ENCODE measurements around the gene HIC1.
"Not testable (repeated sequence)": the region's sequence is repeated elsewhere in the genome, so short reads cannot be mapped to it uniquely, and the experiment has no call there.

The HIC1 gene, protein sequence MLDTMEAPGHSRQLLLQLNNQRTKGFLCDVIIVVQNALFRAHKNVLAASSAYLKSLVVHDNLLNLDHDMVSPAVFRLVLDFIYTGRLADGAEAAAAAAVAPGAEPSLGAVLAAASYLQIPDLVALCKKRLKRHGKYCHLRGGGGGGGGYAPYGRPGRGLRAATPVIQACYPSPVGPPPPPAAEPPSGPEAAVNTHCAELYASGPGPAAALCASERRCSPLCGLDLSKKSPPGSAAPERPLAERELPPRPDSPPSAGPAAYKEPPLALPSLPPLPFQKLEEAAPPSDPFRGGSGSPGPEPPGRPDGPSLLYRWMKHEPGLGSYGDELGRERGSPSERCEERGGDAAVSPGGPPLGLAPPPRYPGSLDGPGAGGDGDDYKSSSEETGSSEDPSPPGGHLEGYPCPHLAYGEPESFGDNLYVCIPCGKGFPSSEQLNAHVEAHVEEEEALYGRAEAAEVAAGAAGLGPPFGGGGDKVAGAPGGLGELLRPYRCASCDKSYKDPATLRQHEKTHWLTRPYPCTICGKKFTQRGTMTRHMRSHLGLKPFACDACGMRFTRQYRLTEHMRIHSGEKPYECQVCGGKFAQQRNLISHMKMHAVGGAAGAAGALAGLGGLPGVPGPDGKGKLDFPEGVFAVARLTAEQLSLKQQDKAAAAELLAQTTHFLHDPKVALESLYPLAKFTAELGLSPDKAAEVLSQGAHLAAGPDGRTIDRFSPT

DNA sequence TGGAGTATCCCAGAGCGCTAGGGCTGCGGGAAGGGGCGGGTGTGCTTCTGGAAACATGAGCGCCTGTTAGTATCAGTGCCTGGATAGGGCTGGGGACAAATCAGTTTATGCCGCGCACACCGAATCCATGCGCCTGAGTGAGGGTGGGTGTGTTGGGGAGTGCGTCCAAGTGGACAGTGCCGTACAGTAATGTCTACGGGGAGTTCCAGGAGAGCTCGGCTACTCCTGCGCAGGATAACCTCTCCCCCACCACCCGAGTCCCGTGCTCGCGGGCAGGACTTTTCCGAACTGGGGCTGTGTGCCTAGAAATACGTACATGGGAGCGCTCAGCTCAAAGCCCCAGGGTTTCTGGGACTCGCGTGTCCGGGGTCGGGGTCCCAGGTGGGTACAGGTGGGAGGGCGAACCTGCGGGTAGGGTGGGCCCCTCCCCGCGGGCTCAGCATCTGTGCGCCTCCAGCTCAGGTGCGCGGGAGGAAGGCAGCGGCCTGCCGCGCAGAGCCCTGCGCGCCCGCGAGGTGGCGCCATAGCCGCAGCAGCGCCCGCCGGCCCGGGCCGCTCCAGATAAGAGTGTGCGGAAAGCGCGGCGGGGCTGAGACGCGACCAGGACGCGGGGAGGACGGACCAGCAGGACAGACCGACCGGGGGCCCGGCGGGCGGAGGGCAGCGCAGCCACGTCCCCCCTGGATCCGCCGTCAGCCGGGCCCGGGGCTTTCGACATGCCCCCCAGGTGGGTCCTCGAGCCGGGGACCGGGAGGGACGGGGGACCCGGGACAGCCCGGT, at the start of gene HIC1:
Gene HIC1 (plus strand): TSS at position 592 of the 780 bp plus-strand sequence. CDS start 1,588 bp downstream, outside the sequence.
- DNase-seq = peak; percentile 94

DNA sequence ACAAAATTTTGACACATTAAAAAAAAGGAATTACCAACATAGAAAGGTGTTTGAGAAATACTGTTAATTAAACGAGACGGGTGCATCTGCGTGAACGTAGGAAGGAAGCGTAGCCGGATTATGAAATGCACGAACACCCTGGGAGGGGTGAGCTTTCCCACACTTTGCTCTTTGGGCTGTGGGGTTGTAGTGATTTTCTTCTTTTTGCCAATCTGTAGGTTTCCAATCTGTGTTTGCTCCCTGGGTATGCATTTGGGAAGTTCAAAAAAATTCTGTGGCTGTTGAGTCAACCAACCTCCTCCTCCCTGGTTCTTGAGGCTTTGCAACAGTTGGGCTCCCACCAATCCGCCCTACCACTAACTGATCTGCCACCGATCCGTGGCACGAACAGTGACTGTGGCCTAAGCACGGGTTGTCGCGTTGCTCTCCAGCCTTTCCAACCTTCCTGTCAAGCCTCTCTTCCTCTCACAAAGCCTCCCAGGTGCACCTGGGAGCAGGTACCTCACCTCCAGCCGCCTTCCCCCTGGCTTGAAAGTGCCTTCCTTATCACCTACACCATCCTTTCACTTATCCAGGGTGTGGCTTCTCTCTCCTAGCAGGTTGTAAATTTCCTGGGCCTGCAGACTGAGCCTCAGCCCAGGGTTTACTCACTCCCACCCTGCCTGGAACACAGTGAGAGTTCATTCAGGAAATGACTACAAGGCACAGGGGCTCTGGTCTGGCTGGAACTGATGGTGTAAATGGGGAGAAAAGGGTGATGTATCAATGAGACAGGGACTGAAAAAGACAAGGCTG, 46.4 kb upstream of the HIC1 start:
- no peak for DNase-seq

DNA sequence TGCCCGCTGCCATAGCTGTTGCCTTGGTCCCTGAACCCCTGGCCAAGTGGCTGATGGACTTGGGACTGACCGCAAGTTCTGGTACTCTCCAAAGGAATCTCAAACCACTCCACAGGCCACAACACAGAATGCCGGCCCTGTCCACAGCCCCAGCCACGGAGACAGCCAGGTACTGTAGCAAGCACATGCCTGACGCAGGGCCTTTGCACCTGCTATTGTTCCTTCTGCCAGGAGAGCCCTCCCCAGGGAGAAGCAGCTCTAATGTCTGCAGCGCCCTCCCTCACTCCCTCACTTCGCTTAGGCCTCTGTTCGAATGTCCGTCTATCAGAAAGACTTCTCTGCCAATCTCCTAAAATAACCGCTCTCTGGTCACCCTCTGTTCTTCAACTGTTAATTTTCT, 45.2 kb upstream of the HIC1 start:
- no peak for DNase-seq

DNA sequence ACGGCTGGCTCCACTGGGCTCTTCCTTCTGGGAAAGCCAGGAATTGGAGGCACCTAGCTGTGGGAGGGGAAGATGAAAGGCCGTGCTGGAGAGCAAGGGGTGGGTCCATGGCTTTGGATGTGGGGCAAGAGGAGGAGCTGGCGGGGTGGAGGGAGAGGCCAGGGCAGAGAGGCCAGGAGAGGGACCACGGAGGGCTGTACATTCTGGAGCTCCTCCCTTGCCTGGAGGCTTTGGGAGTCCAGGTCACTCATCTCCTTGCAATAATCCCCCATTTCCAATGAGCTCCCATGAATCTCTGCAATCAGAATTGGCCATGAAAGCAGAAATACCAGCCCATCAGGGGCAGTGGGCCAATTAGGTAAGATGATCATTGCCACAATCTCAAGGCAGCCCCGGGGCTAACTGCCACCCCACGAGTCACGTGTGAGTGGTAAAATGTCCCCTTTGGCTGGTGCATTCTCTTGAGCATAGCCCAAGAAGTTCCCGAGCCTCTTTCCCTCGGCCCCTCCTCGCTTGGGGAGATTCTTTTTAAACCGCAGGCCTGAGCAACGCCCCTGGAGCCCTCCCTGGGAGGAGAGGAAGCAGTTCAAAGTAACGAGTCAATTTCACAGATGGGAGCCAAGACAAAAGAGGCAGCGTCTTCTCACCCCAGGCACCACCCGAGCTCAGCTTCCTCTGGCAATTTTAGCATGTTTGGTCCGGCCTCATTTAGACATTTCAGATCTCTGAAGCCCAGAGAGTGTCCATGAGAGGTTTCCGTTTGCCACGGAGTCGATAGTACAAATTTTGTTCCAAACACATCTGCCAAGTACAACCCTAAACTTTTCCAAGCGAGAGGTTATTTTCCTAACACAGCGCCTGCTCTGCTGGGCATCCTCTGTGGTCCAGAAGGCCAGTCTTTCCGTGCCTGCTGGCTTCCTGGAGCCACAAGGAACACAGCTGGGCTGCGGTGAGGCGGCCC, 43.2 kb upstream of the HIC1 start:
- DNase-seq = no peak

DNA sequence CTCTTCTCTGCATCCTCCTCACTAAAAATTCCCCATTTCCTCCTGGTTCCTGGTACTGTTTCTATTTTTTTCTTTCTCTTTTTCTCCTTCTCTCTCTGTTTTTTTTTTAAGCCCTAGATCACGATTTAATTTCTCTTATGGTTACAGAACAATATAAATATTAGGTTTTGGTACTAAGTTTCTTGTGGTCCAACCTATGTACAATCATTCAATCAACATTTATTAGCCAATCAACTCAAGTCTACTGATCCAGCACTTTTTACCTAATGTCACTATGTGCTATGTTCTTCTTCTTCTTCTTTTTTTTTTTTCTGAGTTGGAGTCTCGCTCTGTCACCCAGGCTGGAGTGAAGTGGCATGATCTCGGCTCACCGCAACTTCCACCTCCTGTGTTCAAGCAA, 42.4 kb upstream of the HIC1 start:
- no peak for DNase-seq

DNA sequence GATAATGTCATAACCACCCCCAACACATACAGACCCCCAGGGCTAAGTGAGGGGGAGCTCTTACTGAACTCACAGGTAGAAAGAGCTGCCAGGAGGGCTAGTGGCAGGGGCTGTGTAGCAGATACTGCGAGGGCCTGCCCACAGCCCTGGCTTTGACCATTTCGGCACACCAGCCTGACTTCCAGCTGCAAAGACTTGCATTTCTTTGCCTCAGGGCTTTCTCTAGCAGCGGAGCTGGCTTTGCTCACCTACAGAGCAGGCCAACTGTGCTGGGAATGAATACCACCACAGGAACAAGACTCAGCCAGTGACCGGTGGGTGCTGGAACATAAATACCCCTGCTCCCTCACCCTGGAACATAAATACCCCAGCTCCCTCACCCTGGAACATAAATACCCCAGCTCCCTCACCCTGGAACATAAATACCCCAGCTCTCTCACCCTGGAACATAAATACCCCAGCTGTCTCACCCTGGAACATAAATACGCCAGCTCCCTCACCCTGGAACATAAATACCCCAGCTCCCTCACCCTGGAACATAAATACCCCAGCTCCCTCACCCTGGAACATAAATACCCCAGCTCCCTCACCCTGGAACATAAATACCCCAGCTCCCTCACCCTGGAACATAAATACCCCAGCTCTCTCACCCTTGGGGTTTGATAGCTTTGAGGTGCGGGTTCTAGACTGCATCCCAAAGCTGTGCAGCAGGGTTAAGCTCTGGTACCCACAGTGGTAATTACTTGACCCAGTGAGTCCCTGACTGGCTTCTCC, 41.5 kb upstream of the HIC1 start:
- not testable (repeated sequence) for DNase-seq

DNA sequence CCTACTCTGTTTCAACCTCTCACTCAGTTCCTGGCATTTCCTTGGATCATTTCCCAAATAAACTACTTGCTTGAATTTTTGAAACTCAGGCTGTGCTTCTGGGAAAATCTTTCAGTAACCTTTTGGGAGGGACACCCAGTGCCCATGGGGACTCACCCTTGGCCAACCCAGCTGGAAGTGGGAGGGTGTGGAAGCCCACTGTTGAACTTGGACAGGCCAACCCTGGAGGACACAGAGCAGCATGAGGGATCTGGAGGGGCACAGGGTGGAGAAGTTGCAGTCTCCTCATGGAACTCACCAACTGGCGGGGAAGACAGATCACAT, 40.9 kb upstream of the HIC1 start:
- no peak for DNase-seq

DNA sequence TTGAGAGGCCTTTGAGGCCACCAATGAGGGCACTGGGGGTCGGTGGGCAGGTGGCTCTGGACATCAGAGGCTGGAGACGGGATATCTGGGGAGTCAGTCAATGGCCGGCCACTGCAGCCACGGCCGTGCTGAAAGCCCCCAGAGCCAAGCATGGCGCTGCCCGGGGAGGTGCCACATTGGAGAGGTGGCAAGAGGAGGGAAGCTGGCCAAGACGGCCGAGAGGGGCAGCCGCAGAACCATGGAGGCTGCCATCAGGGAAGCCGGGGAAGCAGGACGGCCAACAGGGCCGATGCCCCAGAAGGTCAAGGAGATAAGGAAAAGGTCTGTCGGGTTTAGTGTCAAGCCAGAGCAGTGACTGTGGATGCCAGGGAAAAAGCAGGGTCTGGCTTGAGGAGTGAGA, 39.6 kb upstream of the HIC1 start:
- no peak for DNase-seq

DNA sequence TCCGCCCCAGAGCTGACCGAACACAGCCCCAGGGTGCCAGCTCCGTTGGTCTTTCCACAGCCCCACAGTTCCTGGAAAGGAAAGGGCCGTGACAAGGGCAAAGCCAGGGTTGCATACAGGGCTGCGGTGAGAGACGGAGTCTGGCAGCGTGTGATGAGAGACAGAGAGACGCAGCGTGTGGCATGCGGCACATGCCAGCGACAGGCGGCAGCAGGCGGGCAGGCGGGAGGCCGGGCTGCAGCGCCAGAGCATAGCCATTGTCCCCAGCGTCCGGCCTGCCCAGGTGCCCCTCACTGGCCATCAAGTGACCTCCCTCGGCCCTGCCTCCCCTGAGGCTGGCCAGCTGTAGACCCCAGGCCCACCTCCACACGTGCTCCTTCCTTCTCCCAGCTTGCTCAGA, 38.4 kb upstream of the HIC1 start:
- DNase-seq = no peak

DNA sequence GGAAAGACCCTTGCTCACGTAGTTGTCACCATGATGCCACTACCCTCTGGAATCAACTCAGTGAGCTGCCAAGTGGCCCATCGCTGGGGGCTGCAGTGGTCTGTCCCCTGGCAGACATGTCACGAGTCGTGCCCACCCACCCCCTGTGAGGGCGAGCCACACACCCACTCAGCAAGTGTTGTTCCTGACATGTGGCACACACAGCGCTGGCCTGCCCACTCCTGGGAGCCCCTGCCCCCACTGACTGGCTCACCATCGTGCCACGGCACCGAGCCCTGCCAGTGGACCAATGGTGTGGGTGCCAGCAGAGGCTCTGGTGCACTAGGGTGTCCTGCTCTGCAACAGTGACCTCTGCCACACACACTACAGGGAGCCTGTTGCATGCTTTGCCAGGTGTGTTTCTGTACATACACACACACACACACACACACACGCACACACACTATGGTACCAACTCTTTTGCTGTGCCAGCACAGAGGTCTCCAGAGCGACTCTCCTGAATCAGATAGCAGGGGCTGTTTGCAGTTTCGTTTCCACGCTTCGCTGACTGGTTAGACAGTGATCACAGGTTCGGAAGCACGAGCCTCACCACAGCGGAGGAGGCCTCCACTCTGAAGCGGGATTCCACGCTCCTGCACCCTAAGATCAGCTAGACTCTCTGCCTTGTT, 37.5 kb upstream of the HIC1 start:
- DNase-seq = no peak

DNA sequence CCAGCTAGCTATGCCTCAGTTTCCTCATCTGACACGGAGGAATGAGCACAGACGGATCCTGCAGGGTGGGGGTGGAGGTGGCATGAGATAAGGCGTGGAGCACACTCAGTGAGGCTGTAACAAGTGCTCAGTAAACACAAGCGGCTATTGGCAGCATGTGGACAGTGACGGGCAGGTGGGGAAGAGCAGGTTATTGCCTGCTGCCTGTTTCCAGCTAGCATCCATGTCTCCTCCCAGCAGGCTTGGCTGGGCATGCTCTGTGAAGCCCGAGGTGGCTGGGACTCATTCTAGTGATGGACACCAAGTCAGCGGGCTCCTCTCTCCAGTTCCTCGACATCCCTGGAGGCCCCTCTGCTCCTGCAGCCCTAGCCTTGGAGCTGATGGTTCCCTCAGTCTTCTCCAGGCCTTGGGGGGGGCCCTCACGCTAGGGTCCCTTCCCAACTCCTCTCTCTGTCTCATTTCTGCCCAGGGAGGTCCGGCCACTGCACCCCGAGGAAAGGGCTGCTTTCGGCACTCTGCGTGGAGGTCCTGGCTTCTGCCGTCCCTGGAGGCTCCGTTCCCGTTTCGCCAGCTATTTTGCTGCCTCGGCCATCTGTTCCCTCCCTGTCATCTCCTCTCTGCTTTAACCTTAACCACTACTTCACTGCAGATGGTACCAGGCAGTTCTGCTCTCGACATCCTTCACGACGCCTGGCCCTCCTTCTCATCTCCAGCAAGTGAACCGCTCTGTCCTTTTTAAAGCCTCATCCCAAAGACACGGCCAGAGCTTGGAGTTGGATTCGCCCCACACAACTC, 36.0 kb upstream of the HIC1 start:
- no peak for DNase-seq

DNA sequence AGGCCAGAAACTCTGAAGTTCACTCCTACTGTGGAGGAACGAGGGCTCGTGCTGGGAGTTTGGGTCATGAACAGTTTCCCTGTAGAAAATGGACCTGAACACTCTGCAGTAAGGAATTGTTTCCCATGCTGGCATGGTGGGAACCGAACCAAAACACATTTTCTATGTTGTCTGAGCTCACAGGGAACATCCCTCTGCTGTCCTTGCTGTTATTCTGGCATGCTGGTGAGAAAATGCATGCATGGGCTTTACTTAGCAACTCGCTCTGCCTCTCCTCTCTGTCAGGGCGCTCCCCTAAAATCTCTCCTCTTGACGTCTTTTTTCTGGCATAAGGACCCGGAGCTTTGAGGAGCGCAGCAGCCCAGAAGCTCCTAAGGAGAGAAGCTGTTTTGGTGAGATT, 35.2 kb upstream of the HIC1 start:
- no peak for DNase-seq

DNA sequence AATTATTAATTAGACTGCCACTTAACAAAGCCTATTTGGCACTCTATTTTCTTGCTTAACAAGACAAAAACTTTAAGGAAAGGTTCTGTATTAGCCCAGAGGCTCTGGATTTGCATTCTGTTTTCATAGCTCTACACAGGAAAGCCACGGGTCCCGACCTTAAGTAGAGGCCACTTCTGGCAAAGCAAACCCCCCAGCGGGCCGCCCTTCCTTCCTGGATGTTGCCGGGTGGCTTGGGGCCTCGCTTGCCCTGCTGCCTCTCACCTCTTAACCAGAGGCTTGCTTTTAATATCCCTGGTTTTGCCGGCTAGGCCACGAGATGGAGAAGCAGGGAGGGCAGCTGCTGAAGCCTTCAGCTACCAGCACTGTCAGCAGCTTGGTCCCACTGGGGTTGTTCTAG, 34.2 kb upstream of the HIC1 start:
- no peak for DNase-seq

DNA sequence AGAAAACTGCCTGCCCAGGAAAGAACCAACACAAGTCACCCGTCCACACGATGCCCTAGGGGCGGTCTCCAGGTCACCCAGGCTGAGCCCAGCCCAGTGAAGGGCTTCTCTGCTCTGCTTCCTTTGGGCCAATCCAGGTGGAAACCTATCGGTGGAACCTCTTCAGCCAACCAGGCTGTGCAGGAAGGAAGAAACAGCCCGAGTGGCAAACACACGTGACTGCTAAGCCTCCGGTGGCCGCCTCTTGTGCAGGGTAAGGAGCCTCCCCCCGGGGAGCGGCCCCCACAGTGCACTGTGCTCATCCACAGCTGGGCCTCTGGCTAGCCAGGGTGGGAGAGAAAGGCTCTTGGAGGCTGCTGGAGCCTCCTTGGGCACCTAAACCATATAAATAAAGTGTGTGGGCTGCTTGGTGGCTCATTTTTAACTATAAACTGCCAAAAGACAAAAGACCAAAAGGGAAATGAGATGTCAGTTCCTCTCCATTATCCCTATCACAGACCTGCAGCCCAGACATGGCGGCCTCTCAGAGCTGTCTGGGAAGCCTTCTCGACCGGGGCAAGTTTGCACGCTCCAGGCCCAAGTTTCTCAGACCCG, 32.2 kb upstream of the HIC1 start:
- DNase-seq = peak; percentile 68

DNA sequence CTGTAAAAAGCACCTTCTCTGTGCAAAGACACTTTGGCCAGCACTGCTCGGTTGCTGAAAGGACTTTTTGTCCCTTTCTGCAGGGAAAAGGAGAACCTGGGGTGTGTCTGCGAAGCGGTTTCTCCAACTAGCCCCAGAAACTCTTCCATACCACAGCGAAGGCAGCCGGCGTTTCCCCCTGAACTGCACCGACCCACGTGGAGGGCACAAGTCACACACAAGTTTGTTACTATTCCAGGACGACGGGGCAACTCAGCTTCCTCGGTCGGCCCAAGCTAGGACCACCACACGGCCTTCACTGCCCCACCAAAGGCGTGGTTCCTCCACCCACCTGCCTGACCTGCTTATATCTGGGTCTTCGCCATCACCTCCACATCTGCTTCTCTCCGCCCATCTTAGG, 31.6 kb upstream of the HIC1 start:
- peak; percentile 68 for DNase-seq

DNA sequence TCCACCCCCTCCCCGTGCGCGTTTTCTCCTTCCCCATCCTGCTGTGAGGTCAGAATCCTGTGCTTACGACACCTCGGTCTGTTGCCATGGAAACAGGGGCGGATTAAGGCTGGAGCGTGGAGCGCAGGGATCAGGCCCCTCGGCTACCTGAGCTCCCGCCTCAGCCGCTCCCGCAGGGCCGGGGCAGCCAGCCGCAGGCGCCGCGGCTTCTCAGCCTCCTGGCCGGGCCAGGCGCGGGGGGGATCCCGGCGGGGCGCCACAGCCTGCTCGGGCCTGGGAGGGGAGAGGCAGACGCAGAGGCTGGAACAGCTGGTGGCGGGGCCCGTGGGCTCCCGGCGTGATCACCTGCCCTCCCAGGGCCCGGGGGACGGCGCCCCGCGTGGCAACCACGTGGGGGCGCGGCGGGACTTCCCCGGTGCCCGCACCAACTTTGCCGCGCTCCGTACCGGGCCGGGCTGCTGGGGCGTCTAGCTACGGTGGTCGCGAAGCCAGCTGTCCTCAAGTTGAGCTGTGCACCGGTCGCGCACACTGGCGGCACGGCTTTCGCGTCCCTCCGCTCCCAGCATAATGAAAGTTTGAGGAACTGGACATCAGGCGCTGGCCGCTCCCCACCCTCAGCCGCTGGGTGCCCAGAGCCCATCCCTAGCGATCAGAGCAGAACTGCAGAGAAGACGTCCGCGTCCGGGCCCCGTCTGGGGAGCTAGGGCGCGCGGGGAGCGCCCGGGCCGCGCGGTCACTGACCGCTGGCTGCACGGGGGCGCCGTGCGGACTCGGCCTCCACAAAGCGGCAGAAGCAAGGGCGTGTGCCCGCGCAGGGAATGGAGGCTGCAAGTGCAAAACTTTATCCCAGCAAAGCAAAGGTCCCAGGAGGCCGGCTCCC, 31.0 kb upstream of the HIC1 start:
- peak; percentile 77 for DNase-seq

DNA sequence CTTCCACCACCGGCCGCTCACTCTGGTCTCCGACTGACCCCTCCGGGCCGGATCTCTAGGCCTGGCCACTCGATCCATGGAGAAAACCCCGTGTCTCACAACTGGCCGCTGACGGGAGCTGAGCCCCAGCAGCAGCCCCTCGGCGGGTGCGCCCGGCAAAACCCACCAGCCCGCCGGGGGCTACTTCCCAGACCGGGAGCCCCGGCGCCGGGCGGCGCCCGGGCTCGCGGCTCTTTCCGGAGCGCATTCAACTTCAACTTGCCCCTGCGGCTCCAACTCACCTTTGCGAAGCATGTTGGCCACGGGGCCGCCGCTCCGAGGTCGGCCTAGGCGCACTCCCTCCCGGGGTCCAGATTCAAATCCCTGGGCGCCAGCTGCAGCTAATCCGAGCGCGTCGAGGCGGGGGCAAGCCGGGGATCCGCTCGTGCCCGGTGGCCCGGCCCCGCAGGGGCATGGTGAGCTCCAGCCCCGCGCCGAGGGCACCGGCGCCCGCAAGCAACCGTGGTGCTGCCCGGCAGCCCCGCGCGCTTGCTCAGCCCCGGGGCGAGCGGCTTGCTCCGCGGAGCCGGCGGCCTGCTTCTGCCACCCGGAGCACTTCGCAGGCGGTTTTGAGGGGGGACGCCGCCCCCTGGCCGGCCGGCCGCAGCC, 30.2 kb upstream of the HIC1 start:
- DNase-seq = peak; percentile 68

All from activated CD8-positive, alpha-beta memory T cell treated with anti-CD3 and anti-CD28 coated beads for 24 hours (primary cell).